HCT116 (cell line): Measurements from ENCODE around the gene FBXO21. TPM values are rescaled to one million over a fixed set of nuclear protein-coding genes. Genes with fewer than 3 reads are reported as not detected.

ENCODE experiments used
- ATAC-seq: fragments of 200-7000 bp; cut with Tn5 transposase; 2 replicates; pipeline ENCODE4 v1.9.1; 2020; ENCODE audit warnings: mild to moderate bottlenecking, moderate library complexity
- BruUV-seq: library from RNA; stranded (reverse); fragments of 400-500 nt; replicated peaks from 2 replicates; lab custom pipeline; 2021; lab: Mats Ljungman, UMichigan
- CTCF ChIA-PET: fragments of 300-600 bp; sonication (Branson Sonifier 250); formaldehyde crosslinking; loops from one replicate; lab custom pipeline; 2021; ENCODE audit warnings: antibody characterized with exemption; lab: Charles Lee
- POLR2A ChIA-PET: fragments of 300-600, 350-600 bp; sonication (Branson Sonifier 250); formaldehyde crosslinking; loops from one replicate; lab custom pipeline; 2021; ENCODE audit warnings: antibody characterized with exemption; lab: Charles Lee
- RAD21 ChIA-PET, 2 experiments: fragments of 300-600 bp; sonication (Branson Sonifier 250); formaldehyde crosslinking; loops; one replicate each; lab custom pipeline; 2023; ENCODE audit warnings: low total read pairs in 2 of 2; ENCODE audit not compliant: uncharacterized antibody in 2 of 2, unreplicated experiment in 2 of 2, low non-redundant PET in 1 of 2; lab: Charles Lee
- DNase-seq: peaks from one replicate; pipeline ENCODE4 v3.0.0-alpha.2; 2010; ENCODE audit warnings: low read depth, low spot score
- H2AFZ ChIP-seq: fragments of 200-600 bp; shearing (Covaris generic), sonication (generic); 2 replicates; pipeline ENCODE4 v1.6.1; 2017; ENCODE audit warnings: low read depth, mixed run types, mixed read lengths, antibody characterized with exemption, low read length; ENCODE audit not compliant: poor library complexity, severe bottlenecking
- H3K27ac ChIP-seq: 2 replicates; pipeline ENCODE4 v1.5.1; 2012; ENCODE audit warnings: low read depth, low read length
- H3K27me3 ChIP-seq: fragments of 200-600 bp; sonication (generic); 2 replicates; pipeline ENCODE4 v1.6.1; 2016; ENCODE audit warnings: mixed run types, low read length, mixed read lengths; ENCODE audit not compliant: insufficient read depth
- H3K36me3 ChIP-seq, 2 experiments: fragments of 200-500 bp in 1 of 2; fragments of 200-600 bp in 1 of 2; sonication (Bioruptor generic) in 1 of 2; sonication (generic) in 1 of 2; 2 replicates each; pipeline versions ENCODE4 v1.5.1 to v1.6.1; 2014 to 2016; ENCODE audit warnings: low read length in 2 of 2, inconsistent platforms in 1 of 2, mixed read lengths in 1 of 2, mixed run types in 1 of 2; ENCODE audit not compliant: insufficient read depth in 2 of 2, control insufficient read depth in 1 of 2
- H3K4me1 ChIP-seq, 2 experiments: fragments of 200-600 bp in 1 of 2; sonication (generic) in 1 of 2; 2 replicates each; pipeline versions ENCODE4 v1.5.1 to v1.6.1; 2012 to 2017; ENCODE audit warnings: low read length in 2 of 2, inconsistent platforms in 1 of 2, mild to moderate bottlenecking in 1 of 2, mixed read lengths in 1 of 2, mixed run types in 1 of 2, moderate library complexity in 1 of 2; ENCODE audit not compliant: insufficient read depth in 2 of 2, control insufficient read depth in 1 of 2
- H3K4me2 ChIP-seq: fragments of 200-600 bp; sonication (generic); 2 replicates; pipeline ENCODE4 v1.6.1; 2017; ENCODE audit warnings: mixed run types, low read length, mixed read lengths
- H3K4me3 ChIP-seq, 2 experiments: fragments of 200-600 bp in 1 of 2; sonication (generic) in 1 of 2; replicated peaks in 1 of 2; 2 replicates each; pipeline ENCODE4 v1.5.1; 2011 to 2016; ENCODE audit warnings: low read length in 2 of 2, control low read depth in 1 of 2, low read depth in 1 of 2, mild to moderate bottlenecking in 1 of 2, mixed read lengths in 1 of 2, mixed run types in 1 of 2
- H3K79me2 ChIP-seq: fragments of 200-600 bp; sonication (generic); 2 replicates; pipeline ENCODE4 v1.6.1; 2017; ENCODE audit warnings: mild to moderate bottlenecking, mixed run types, low read length, moderate library complexity, mixed read lengths; ENCODE audit not compliant: insufficient read depth
- H3K9ac ChIP-seq: fragments of 200-600 bp; sonication (generic); 2 replicates; pipeline ENCODE4 v1.6.1; 2016; ENCODE audit warnings: low read length, mixed read lengths
- H3K9me2 ChIP-seq: fragments of 200-600 bp; sonication (generic), shearing (Covaris generic); 2 replicates; pipeline ENCODE4 v1.6.1; 2017; ENCODE audit warnings: mixed run types, mild to moderate bottlenecking, moderate library complexity; ENCODE audit not compliant: insufficient read depth
- H3K9me3 ChIP-seq, 2 experiments: fragments of 200-500 bp in 1 of 2; fragments of 200-600 bp in 1 of 2; sonication (Bioruptor generic) in 1 of 2; sonication (generic) in 1 of 2; 2 replicates each; pipeline ENCODE4 v1.6.1; 2014 to 2017; ENCODE audit warnings: low read length in 2 of 2, mixed read lengths in 2 of 2, inconsistent platforms in 1 of 2, low read depth in 1 of 2, mild to moderate bottlenecking in 1 of 2, mixed run types in 1 of 2, moderate library complexity in 1 of 2; ENCODE audit not compliant: control insufficient read depth in 1 of 2, insufficient read depth in 1 of 2
- H4K20me1 ChIP-seq: fragments of 200-600 bp; sonication (generic), shearing (Covaris generic); 2 replicates; pipeline ENCODE4 v1.6.1; 2017; ENCODE audit warnings: mixed run types, mild to moderate bottlenecking, moderate library complexity; ENCODE audit not compliant: insufficient read depth
- CBX3 ChIP-seq: IDR thresholded peaks from 2 replicates; pipeline ENCODE4 v1.6.1; 2012; ENCODE audit warnings: low read depth
- EGR1 ChIP-seq: IDR thresholded peaks from 2 replicates; pipeline ENCODE4 v1.6.1; 2012; ENCODE audit warnings: low read depth
- ELF1 ChIP-seq: IDR thresholded peaks from 2 replicates; pipeline ENCODE4 v1.6.1; 2012; ENCODE audit warnings: low read depth, borderline replicate concordance
- RAD21 ChIP-seq: IDR thresholded peaks from 2 replicates; pipeline ENCODE4 v1.6.1; 2012; ENCODE audit warnings: low read depth, mild to moderate bottlenecking
- REST ChIP-seq: IDR thresholded peaks from 2 replicates; pipeline ENCODE4 v1.6.1; 2012; ENCODE audit warnings: low read depth
- SIN3A ChIP-seq: IDR thresholded peaks from 2 replicates; pipeline ENCODE4 v1.6.1; 2012; ENCODE audit warnings: low read depth
- SP1 ChIP-seq: IDR thresholded peaks from 2 replicates; pipeline ENCODE4 v1.6.1; 2012; ENCODE audit warnings: low read depth
- YY1 ChIP-seq: IDR thresholded peaks from 2 replicates; pipeline ENCODE4 v1.6.1; 2011; ENCODE audit warnings: low read length, low read depth, moderate library complexity, mild to moderate bottlenecking; ENCODE audit not compliant: insufficient replicate concordance; ENCODE audit errors: extremely low read depth
- ZBTB33 ChIP-seq: IDR thresholded peaks from 2 replicates; pipeline ENCODE4 v1.6.1; 2011; ENCODE audit warnings: mild to moderate bottlenecking, low read length, moderate library complexity; ENCODE audit not compliant: insufficient replicate concordance; ENCODE audit errors: extremely low read depth
- ZFX ChIP-seq: fragments of 450-650 bp; IDR thresholded peaks from 2 replicates; pipeline ENCODE4 v1.6.1; 2017
- intact Hi-C: fragments of 100-400 bp; cut with micrococcal nuclease; formaldehyde crosslinking; loops from 2 replicates; pipeline ENCODE4 v1.10.0; 2022
- total RNA-seq: library from RNA; stranded (reverse); gene quantifications from one replicate; pipeline ENCODE4 v1.2.1, GENCODE V29; 2021; ENCODE audit not compliant: unreplicated experiment

The FBXO21 gene
- total RNA-seq, 1 experiment from 2014 or later, result 45.5 TPM

GRCh38 chr12:117141097-117141898, 49.0 kb downstream of the FBXO21 start:
- intact Hi-C loops, result no loop called here
- no peak overlapping the region for H3K4me2 ChIP-seq
- no peak overlapping the region for H3K9ac ChIP-seq

GRCh38 chr12:117140397-117141096, 49.7 kb downstream of the FBXO21 start:
- POLR2A ChIA-PET, result no interaction called here
- DNase-seq (no peak), ATAC-seq (no peak)
- RAD21 ChIA-PET, result interaction anchor here in 1 of 2 experiments (0.7 kb wide), 1 partner anchor 583 kb away, joined by 6 read pairs; no protein-coding TSS in a partner anchor
- Histone ChIP-seq H2AFZ (no peak overlapping the region), H3K79me2 (no peaks in the 10 kb centered on the region), H3K36me3 (peaks cover 2 to 4% of the 10 kb centered on the region in 2 experiments; a peak in 2 of 4 replicates), H3K4me1 (no peaks in the 10 kb centered on the region), H3K9ac (no peak overlapping the region), H3K4me3 (no peak overlapping the region), H3K9me3 (no peaks in the 10 kb centered on the region), H3K4me2 (no peak overlapping the region), H3K27ac (no peak overlapping the region), H3K27me3 (no peaks in the 10 kb centered on the region), H3K9me2 (no peaks in the 10 kb centered on the region), H4K20me1 (no peaks in the 10 kb centered on the region)
- BruUV-seq, result TSS peak; percentile 11
- CTCF ChIA-PET, result no interaction called here
- intact Hi-C loops, result no loop called here
- TF ChIP-seq SP1 (no peak), EGR1 (no peak), ZFX (no peak), REST (no peak), ZBTB33 (no peak), ELF1 (no peak)

More at GRCh38 chr12:117141097-117141898, 49.0 kb downstream of the FBXO21 start:
- DNase-seq (no peak), ATAC-seq (no peak)
- no TSS peak for BruUV-seq
- Histone ChIP-seq H3K9me3 (no peaks in the 10 kb centered on the region), H3K9me2 (no peaks in the 10 kb centered on the region), H3K79me2 (no peaks in the 10 kb centered on the region), H3K27me3 (no peaks in the 10 kb centered on the region), H2AFZ (no peak overlapping the region), H4K20me1 (no peaks in the 10 kb centered on the region), H3K27ac (no peak overlapping the region), H3K4me3 (no peak overlapping the region), H3K4me1 (no peaks in the 10 kb centered on the region), H3K36me3 (peaks cover 8% of the 10 kb centered on the region in 2 experiments; a peak in 3 of 4 replicates)
- ChIA-PET RAD21 (no interaction called here), POLR2A (no interaction called here), CTCF (no interaction called here)
- TF ChIP-seq YY1 (no peak), RAD21 (no peak), SIN3A (no peak), ZFX (no peak), CBX3 (no peak)
